K562 (cell line): ENCODE measurements around the gene GOLGA8B. TPM values are rescaled to one million over a fixed set of nuclear protein-coding genes. Genes with fewer than 3 reads are reported as not detected.

Experiments used
- DDX20 ChIP-seq: fragments of 450-650 bp; IDR thresholded peaks from 2 replicates; pipeline ENCODE4 v1.6.1; 2016; ENCODE audit warnings: missing genetic modification characterization, low read depth, mild to moderate bottlenecking, missing compliant biosample characterization, moderate library complexity
- FOXJ2 ChIP-seq: fragments of 200-800 bp; sonication (Bioruptor generic); IDR thresholded peaks from 2 replicates; pipeline ENCODE4 v1.6.1; 2016; ENCODE audit warnings: missing genetic modification characterization, missing compliant biosample characterization
- GATAD2A ChIP-seq: fragments of 450-650 bp; IDR thresholded peaks from 2 replicates; pipeline ENCODE4 v1.6.1; 2017
- ID3 ChIP-seq, 2 experiments: fragments of 250-450 bp in 1 of 2; fragments of 450-650 bp in 1 of 2; sonication (Bioruptor Pico) in 1 of 2; IDR thresholded peaks; 2 replicates each; pipeline versions ENCODE4 v1.6.1 to v1.8.0; 2016 to 2021; ENCODE audit warnings: mild to moderate bottlenecking in 2 of 2, moderate library complexity in 2 of 2, missing compliant biosample characterization in 1 of 2, missing genetic modification characterization in 1 of 2
- KLF10 ChIP-seq: fragments of 250-450 bp; sonication (Bioruptor Pico); IDR thresholded peaks from 2 replicates; pipeline ENCODE4 v1.6.1; 2021; ENCODE audit warnings: matching md5 sums
- KLF6 ChIP-seq: fragments of 250-450 bp; sonication (Bioruptor Pico); IDR thresholded peaks from 2 replicates; pipeline ENCODE4 v1.4.0; 2020; ENCODE audit warnings: mild to moderate bottlenecking, moderate library complexity, borderline replicate concordance
- POLR2AphosphoS5 ChIP-seq: IDR thresholded peaks from 2 replicates; pipeline ENCODE4 v1.6.1; 2011; ENCODE audit warnings: mild to moderate bottlenecking, low read depth, low read length, moderate library complexity; ENCODE audit not compliant: control insufficient read depth, insufficient read depth
- PRDM10 ChIP-seq: fragments of 450-650 bp; IDR thresholded peaks from 2 replicates; pipeline ENCODE4 v1.6.1; 2018; ENCODE audit not compliant: partially characterized antibody
- ZBTB26 ChIP-seq: fragments of 450-650 bp; formaldehyde crosslinking; IDR thresholded peaks from 2 replicates; pipeline ENCODE4 v1.4.0; 2022; ENCODE audit warnings: missing genetic modification characterization
- ZBTB7A ChIP-seq: IDR thresholded peaks from 2 replicates; pipeline ENCODE4 v1.6.1; 2011; ENCODE audit warnings: low read depth, mild to moderate bottlenecking, low read length, moderate library complexity, borderline replicate concordance; ENCODE audit not compliant: control insufficient read depth
- ZNF232 ChIP-seq: sonication (generic); formaldehyde crosslinking; IDR thresholded peaks from 2 replicates; pipeline ENCODE4 v1.8.0; 2022; ENCODE audit warnings: mild to moderate bottlenecking, missing genetic modification reagents
- ZNF24 ChIP-seq: fragments of 450-650 bp; IDR thresholded peaks from 2 replicates; pipeline ENCODE4 v1.6.1; 2016
- ZNF77 ChIP-seq: fragments of 250-450 bp; sonication (Bioruptor Pico); IDR thresholded peaks from 2 replicates; pipeline ENCODE4 v1.5.0; 2020
- ZNF778 ChIP-seq: fragments of 450-650 bp; formaldehyde crosslinking; IDR thresholded peaks from 2 replicates; pipeline ENCODE4 v1.4.0; 2020; ENCODE audit warnings: mild to moderate bottlenecking, moderate library complexity
- ZNF780A ChIP-seq: fragments of 250-450 bp; sonication (Bioruptor Pico); IDR thresholded peaks from 2 replicates; pipeline ENCODE4 v1.5.0; 2021; ENCODE audit warnings: mild to moderate bottlenecking
- ZNF830 ChIP-seq: fragments of 250-450 bp; sonication (Bioruptor Pico); IDR thresholded peaks from 2 replicates; pipeline ENCODE4 v1.5.0; 2021; ENCODE audit warnings: mild to moderate bottlenecking
- polyA plus RNA-seq, 8 experiments: library from polyadenylated mRNA; depleted of rRNA in 4 of 8; stranded (reverse) in 5 of 8; unstranded in 3 of 8; fragments of >200 nt; fragmentation: Nextera tagmentation in 2 of 8; fragmentation: Illumina TruSeq in 1 of 8; extraction: Ambion mirVana in 2 of 8; extraction: Trizol in 1 of 8; gene quantifications; 2 replicates each; pipeline versions ENCODE4 v1.2.1 to v1.2.3, GENCODE V29; 2011 to 2014; ENCODE audit warnings: inconsistent platforms in 1 of 8, missing spikeins in 1 of 8
- total RNA-seq, 7 experiments: library from RNA; depleted of rRNA in 6 of 7; stranded (reverse); fragments of >200 nt in 6 of 7; fragmentation: Illumina TruSeq in 2 of 7; extraction: Trizol in 2 of 7; gene quantifications; 2 replicates each; pipeline versions ENCODE4 v1.2.1 to v1.2.3, GENCODE V29; 2011 to 2021; ENCODE audit warnings: low replicate concordance in 1 of 7
- TF ChIP-seq, protein P1 (sequence below): fragments of 250-450 bp; sonication (Bioruptor Pico); IDR thresholded peaks from 2 replicates; pipeline ENCODE4 v1.8.0; 2022; ENCODE audit warnings: moderate library complexity, mild to moderate bottlenecking, inconsistent platforms
- TF ChIP-seq, protein P2 (sequence below), 2 experiments: fragments of 150-350 bp in 1 of 2; IDR thresholded peaks; 2 replicates each; pipeline ENCODE4 v1.6.1; 2012 to 2016; ENCODE audit warnings: low read depth in 2 of 2, low read length in 2 of 2, mild to moderate bottlenecking in 1 of 2, moderate library complexity in 1 of 2

Gene GOLGA8B
- total and polyA plus RNA-seq, 9 of the 15 experiments (the other 6 are each of a cell fraction or from before 2014, with no cell fraction given): 7.9 to 236 (median 54.1) TPM

DNA sequence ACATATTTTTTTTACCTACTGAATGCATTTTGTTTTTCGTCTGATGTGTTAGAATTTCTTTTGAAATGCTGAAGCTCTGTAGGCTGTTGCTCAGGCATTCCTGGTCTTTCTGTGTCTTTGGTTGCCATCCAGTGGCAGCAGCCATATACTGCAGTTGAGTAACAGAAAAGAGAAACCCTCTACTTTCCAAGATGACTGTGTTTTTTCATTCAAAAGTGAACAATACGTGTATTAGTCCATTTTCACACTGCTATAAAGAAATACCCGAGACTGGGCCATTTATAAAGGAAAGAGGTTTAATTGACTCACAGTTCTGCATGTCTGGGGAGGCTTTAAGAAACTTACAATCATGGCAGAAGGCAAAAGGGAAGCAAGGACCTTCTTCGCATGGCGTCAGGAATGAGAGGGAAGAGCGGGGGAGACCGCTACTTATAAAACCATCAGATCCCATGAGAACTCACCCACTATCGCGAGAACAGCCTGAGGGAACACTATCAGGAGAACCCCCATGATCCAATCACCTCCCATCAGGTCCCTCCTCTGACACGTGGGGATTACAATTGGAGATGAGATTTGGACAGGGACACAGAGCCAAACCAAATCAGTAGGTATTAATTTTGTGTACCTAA lies 4.7 kb upstream of the GOLGA8B start (continued):
- no peak for TF ChIP-seq ZBTB26 (CRISPR knock-in tag)
- TF ChIP-seq ZBTB7A: no peak
- no peak for TF ChIP-seq ZNF780A (CRISPR knock-in tag)
- TF ChIP-seq, protein P1, sequence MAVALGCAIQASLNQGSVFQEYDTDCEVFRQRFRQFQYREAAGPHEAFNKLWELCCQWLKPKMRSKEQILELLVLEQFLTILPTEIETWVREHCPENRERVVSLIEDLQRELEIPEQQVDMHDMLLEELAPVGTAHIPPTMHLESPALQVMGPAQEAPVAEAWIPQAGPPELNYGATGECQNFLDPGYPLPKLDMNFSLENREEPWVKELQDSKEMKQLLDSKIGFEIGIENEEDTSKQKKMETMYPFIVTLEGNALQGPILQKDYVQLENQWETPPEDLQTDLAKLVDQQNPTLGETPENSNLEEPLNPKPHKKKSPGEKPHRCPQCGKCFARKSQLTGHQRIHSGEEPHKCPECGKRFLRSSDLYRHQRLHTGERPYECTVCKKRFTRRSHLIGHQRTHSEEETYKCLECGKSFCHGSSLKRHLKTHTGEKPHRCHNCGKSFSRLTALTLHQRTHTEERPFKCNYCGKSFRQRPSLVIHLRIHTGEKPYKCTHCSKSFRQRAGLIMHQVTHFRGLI (CRISPR knock-in tag): no peak
- no peak for TF ChIP-seq PRDM10
- TF ChIP-seq, protein P2, sequence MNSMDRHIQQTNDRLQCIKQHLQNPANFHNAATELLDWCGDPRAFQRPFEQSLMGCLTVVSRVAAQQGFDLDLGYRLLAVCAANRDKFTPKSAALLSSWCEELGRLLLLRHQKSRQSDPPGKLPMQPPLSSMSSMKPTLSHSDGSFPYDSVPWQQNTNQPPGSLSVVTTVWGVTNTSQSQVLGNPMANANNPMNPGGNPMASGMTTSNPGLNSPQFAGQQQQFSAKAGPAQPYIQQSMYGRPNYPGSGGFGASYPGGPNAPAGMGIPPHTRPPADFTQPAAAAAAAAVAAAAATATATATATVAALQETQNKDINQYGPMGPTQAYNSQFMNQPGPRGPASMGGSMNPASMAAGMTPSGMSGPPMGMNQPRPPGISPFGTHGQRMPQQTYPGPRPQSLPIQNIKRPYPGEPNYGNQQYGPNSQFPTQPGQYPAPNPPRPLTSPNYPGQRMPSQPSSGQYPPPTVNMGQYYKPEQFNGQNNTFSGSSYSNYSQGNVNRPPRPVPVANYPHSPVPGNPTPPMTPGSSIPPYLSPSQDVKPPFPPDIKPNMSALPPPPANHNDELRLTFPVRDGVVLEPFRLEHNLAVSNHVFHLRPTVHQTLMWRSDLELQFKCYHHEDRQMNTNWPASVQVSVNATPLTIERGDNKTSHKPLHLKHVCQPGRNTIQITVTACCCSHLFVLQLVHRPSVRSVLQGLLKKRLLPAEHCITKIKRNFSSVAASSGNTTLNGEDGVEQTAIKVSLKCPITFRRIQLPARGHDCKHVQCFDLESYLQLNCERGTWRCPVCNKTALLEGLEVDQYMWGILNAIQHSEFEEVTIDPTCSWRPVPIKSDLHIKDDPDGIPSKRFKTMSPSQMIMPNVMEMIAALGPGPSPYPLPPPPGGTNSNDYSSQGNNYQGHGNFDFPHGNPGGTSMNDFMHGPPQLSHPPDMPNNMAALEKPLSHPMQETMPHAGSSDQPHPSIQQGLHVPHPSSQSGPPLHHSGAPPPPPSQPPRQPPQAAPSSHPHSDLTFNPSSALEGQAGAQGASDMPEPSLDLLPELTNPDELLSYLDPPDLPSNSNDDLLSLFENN (IDR thresholded peaks at IDR 0.05; ENCODE audit: low read depth in 2 of 2, low read length in 2 of 2): no peak
- TF ChIP-seq ZNF232 (CRISPR knock-in tag): no peak
- TF ChIP-seq FOXJ2: no peak
- TF ChIP-seq ZNF77 (CRISPR knock-in tag): no peak
- TF ChIP-seq KLF10 (CRISPR knock-in tag): no peak
- no peak for TF ChIP-seq KLF6 (CRISPR knock-in tag)
- TF ChIP-seq ZNF778 (CRISPR knock-in tag): no peak
- no peak for TF ChIP-seq DDX20
- peak; percentile 77 for TF ChIP-seq POLR2AphosphoS5
- TF ChIP-seq ID3 (CRISPR knock-in tag; IDR thresholded peaks at IDR 0.05): no peak
- no peak for TF ChIP-seq ID3 (tag; IDR thresholded peaks at IDR 0.05)
- no peak for TF ChIP-seq ZNF830 (CRISPR knock-in tag)
- no peak for TF ChIP-seq GATAD2A
- no peak for TF ChIP-seq ZNF24
